Heart right ventricle (tissue), 16 donors: ENCODE results near the gene AXIN1. TPM values are rescaled to one million over a fixed set of nuclear protein-coding genes. Genes with fewer than 3 reads are reported as not detected.
"Not testable (repeated sequence)": the region's sequence is repeated elsewhere in the genome, so short reads cannot be mapped to it uniquely, and the experiment has no call there.

Experiments used
- ATAC-seq, 8 donors: fragments of 200-7000 bp; cut with Tn5 transposase; one replicate each; pipeline ENCODE4 v1.9.1; 2020; ENCODE audit warnings: mild to moderate bottlenecking in 8 of 8, moderate library complexity in 8 of 8, moderate number of reproducible peaks in 1 of 8
- DNase-seq, 2 donors: peaks; one replicate each; pipeline ENCODE4 v3.0.0-alpha.2; 2020
- H3K27ac ChIP-seq, 10 donors: fragments of 200-600 bp; sonication (generic) in 2 of 10; one replicate each; pipeline versions ENCODE4 v1.5.0 to v1.8.0; 2020 to 2022; ENCODE audit warnings: mild to moderate bottlenecking in 3 of 10
- H3K27me3 ChIP-seq, 7 donors: fragments of 200-600 bp; one replicate each; pipeline ENCODE4 v1.8.0; 2021 to 2022; ENCODE audit warnings: mild to moderate bottlenecking in 2 of 7
- H3K36me3 ChIP-seq, 9 donors: fragments of 200-600 bp; sonication (generic) in 1 of 9; one replicate each; pipeline versions ENCODE4 v1.5.0 to v1.8.0; 2020 to 2022; ENCODE audit warnings: mild to moderate bottlenecking in 2 of 9
- H3K4me1 ChIP-seq, 9 donors: fragments of 200-600 bp; sonication (generic) in 1 of 9; one replicate each; pipeline versions ENCODE4 v1.5.0 to v1.8.0; 2020 to 2022; ENCODE audit warnings: mild to moderate bottlenecking in 4 of 9
- H3K4me3 ChIP-seq, 10 donors: fragments of 200-600 bp; sonication (generic) in 2 of 10; one replicate each; pipeline versions ENCODE4 v1.5.0 to v1.8.0; 2020 to 2022; ENCODE audit warnings: mild to moderate bottlenecking in 7 of 10, moderate library complexity in 2 of 10
- H3K9me3 ChIP-seq, 11 donors: fragments of 200-600 bp in 10 of 11; sonication (generic) in 2 of 11; one replicate each; pipeline versions ENCODE4 v1.5.0 to v1.8.0; 2013 to 2022; ENCODE audit warnings: mild to moderate bottlenecking in 2 of 11, control low read depth in 1 of 11, moderate library complexity in 1 of 11
- CTCF ChIP-seq, 9 donors: fragments of 200-600 bp; sonication (generic) in 2 of 9; IDR thresholded peaks; one replicate each; pipeline versions ENCODE4 v1.5.0 to v1.8.0; 2021 to 2022; ENCODE audit warnings: antibody characterized with exemption in 9 of 9, mild to moderate bottlenecking in 5 of 9, moderate library complexity in 1 of 9
- WGBS, 2 donors: extraction: QIAGEN DNeasy Blood & Tissue Kit; methylation state at CpG; one replicate each; pipeline ENCODE4 v1.1.7; 2013; ENCODE audit warnings: inconsistent platforms in 1 of 2; 5-methylcytosine and 5-hydroxymethylcytosine counted together
- intact Hi-C, 10 donors: fragments of 100-400 bp; cut with DNase I; formaldehyde crosslinking; loops; one replicate each; pipeline versions ENCODE4 v1.11.1 to v1.14.2; 2022
- polyA plus RNA-seq, 2 donors: library from polyadenylated mRNA; stranded (reverse); fragments of 200-250 nt; gene quantifications; one replicate each; pipeline ENCODE4 v1.2.3, GENCODE V29; 2013
- total RNA-seq, 10 donors: library from RNA; stranded (reverse); fragmentation: NEBNext Ultra II Directional in 3 of 10; extraction: Animal tissue kit (Norgen Biotek cat#: 25700) in 3 of 10; gene quantifications; one replicate each; pipeline versions ENCODE4 v1.2.1 to v1.2.4, GENCODE V29; 2021 to 2023
- donor health status: Arrhythmogenic right ventricular cardiomyopathy.
- donor health status: ischemic (EF 13 %, LVEDD 7.1; RV severe dilation, severe dysfunction).
- donor health status: healthy with polysubstance abuse.
- donor health status: DM: no; HTN: yes; CAD: no.
- donor health status: DM: no; HTN: no; CAD: no.
- donor health status: ischemic (EF 25% LVEDD 6.9; RV normal size, moderate dysfunction).
- donor health status: ischemic (EF 25% LVEDD 5.7; RV mildly dilated, moderate dysfunction).
- donor health status: healthy.
- donor health status: DM: yes; HTN: yes; CAD: no.
- donor health status: Ischemic cardiomyopathy.
- donor health status: ischemic (EF 35%, LVEDD 5.7; RV mildly dilated, moderate dysfunction).
- donor health status: nonischemic (EF 11% LVEDD 7.7; RV severe dilation, severe dysfunction).
- donor health status: DM: yes; HTN: yes; CAD: no.
- donor health status: PGD.
- donor health status: ischemic (EF 29% LVEDD 5.4; RV normal size, mild dysfunction).
- donor health status: nonischemic (EF 23%, LVEDD 6.1; RV moderate dilation, normal function).

The AXIN1 gene
- total and polyA plus RNA-seq, 12 donors = 7.7 to 16.1 (median 9.5) TPM

GRCh38 chr16:380762-381011 lies 28.2 kb upstream of the AXIN1 start:
- intact Hi-C loops = no loop called here
- H3K4me3 ChIP-seq = peak overlapping the region; percentile 53 to 99 (median 91)
- peaks cover 0 to 52% (median 35%) of the 10 kb centered on the region in 9 donors for H3K4me1 ChIP-seq
- no peak for TF ChIP-seq CTCF (IDR thresholded peaks at IDR 0.05)
- peak overlapping the region in 8 of 10 donors; percentile 63 to 90 (median 80) for H3K27ac ChIP-seq
- DNase-seq (no peak), ATAC-seq (peak in 7 of 8 donors; percentile 7 to 44 (median 27))
- H3K27me3 ChIP-seq = no peaks in the 10 kb centered on the region
- no peaks in the 10 kb centered on the region for H3K9me3 ChIP-seq
- 6 to 11% methylated on average over 12 of the region's 12 CpGs for WGBS, 2 donors
- peaks cover 0 to 22% (median 10%) of the 10 kb centered on the region in 9 donors for H3K36me3 ChIP-seq

GRCh38 chr16:379961-380761 lies 27.6 kb upstream of the AXIN1 start:
- H3K9me3 ChIP-seq = no peaks in the 10 kb centered on the region
- no peak for TF ChIP-seq CTCF (IDR thresholded peaks at IDR 0.05)
- peak overlapping the region in 4 of 10 donors; percentile 63 to 90 (median 79) for H3K27ac ChIP-seq
- ATAC-seq (no peak), DNase-seq (no peak)
- intact Hi-C loops = no loop called here
- 80 to 88% methylated on average over 27 of the region's 27 CpGs for WGBS, 2 donors
- H3K36me3 ChIP-seq = peaks cover 0 to 27% (median 13%) of the 10 kb centered on the region in 9 donors
- H3K4me3 ChIP-seq = peak overlapping the region in 9 of 10 donors; percentile 63 to 99 (median 92)
- H3K4me1 ChIP-seq = peaks cover 0 to 52% (median 35%) of the 10 kb centered on the region in 9 donors
- no peaks in the 10 kb centered on the region for H3K27me3 ChIP-seq

GRCh38 chr16:379183-379960 lies 26.8 kb upstream of the AXIN1 start:
- Histone ChIP-seq H3K27ac (peak overlapping the region in 1 of 10 donors; percentile 53), H3K9me3 (no peaks in the 10 kb centered on the region), H3K4me3 (no peak overlapping the region), H3K4me1 (peaks cover 0 to 45% (median 32%) of the 10 kb centered on the region in 9 donors), H3K27me3 (no peaks in the 10 kb centered on the region), H3K36me3 (peaks cover 0 to 35% (median 21%) of the 10 kb centered on the region in 9 donors)
- intact Hi-C loops = no loop called here
- TF ChIP-seq CTCF (IDR thresholded peaks at IDR 0.05) = no peak
- DNase-seq (no peak), ATAC-seq (no peak)
- 88 to 90% methylated on average over 16 of the region's 16 CpGs for WGBS, 2 donors

- ATAC-seq (no peak), DNase-seq (peak in 1 of 2 donors; percentile 12)
- WGBS, 2 donors = 75 to 77% methylated on average over 14 of the region's 14 CpGs
- intact Hi-C loops = no loop called here
- Histone ChIP-seq H3K27ac (no peak overlapping the region), H3K4me3 (no peak overlapping the region), H3K9me3 (no peaks in the 10 kb centered on the region), H3K27me3 (no peaks in the 10 kb centered on the region), H3K4me1 (peaks cover 0 to 41% (median 28%) of the 10 kb centered on the region in 9 donors), H3K36me3 (peaks cover 0 to 41% (median 26%) of the 10 kb centered on the region in 9 donors)
- TF ChIP-seq CTCF (IDR thresholded peaks at IDR 0.05) = no peak
Observed at GRCh38 chr16:378821-379182, 26.3 kb upstream of the AXIN1 start.

GRCh38 chr16:378113-378820 lies 25.7 kb upstream of the AXIN1 start:
- ATAC-seq, H3K27me3 ChIP-seq, DNase-seq, H3K9me3 ChIP-seq, intact Hi-C loops, H3K4me3 ChIP-seq, H3K27ac ChIP-seq: not testable (repeated sequence)
- WGBS, 2 donors = 89 to 93% methylated on average over 36 of the region's 36 CpGs
- H3K36me3 ChIP-seq = peaks cover 0 to 46% (median 29%) of the 10 kb centered on the region in 9 donors
- peaks cover 0 to 36% (median 23%) of the 10 kb centered on the region in 9 donors for H3K4me1 ChIP-seq
